ENCODE data around the gene CORIN. TPM values are rescaled to one million over a fixed set of nuclear protein-coding genes. Genes with fewer than 3 reads are reported as not detected.

CORIN gene
- total and polyA plus RNA-seq, 8 donors, result 0.05 to 1.1 (median 0.23) TPM; not detected in 1

DNA sequence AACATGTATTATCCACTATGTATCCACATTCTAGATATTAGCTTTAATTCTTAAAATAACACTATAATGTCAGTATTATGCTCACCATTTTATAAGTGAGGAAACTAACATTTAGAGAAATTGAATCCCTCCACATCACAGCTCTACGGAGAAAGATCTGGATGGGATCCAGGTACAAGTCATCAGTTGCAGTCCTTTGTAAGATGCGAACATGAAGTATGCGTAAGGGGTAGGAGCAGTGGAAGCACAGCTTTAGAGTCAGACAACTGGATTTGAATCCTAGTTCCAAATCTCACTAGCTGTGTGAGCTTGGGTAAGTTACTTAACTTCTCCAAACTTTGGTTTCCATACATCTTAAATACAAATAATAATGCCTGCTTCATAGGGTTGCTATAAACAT is 190.3 kb downstream of the CORIN start:
- no peaks in the 10 kb centered on the region for H3K4me1 ChIP-seq
- H3K36me3 ChIP-seq, result no peaks in the 10 kb centered on the region
- intact Hi-C loops (cut with DNase I), result no loop called here
- no peak for TF ChIP-seq CTCF (IDR thresholded peaks at IDR 0.05)
- H3K9me3 ChIP-seq, result no peaks in the 10 kb centered on the region
- H3K27me3 ChIP-seq, result no peaks in the 10 kb centered on the region
- 87 to 92% methylated on average over 3 of the region's 3 CpGs for WGBS, 2 donors
- DNase-seq, result no peak
- no peak for FAIRE-seq
- ATAC-seq, result no peak
- H3K27ac ChIP-seq, result no peak overlapping the region
- H3K4me3 ChIP-seq, result no peak overlapping the region

DNA sequence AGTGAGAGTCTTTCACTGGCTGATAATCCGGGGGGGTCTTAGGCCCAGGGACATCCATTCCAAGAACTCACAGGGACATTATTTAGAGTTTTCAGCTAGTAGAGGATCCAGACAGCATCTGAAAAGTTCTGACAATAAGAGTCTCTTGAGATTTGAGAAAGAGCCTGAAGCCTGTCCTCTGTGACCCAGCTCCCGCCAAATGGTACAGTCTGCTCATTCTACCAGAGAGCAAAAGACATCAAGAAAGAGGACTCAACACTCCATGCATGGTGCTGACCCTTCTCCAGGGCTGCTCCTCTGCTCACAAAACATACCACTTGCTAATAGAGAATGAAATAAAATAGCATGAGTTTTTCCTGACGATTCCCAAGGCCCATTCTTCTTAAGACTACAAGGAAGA is 190.8 kb downstream of the CORIN start:
- Histone ChIP-seq H3K27me3 (no peaks in the 10 kb centered on the region), H3K4me1 (no peaks in the 10 kb centered on the region), H3K27ac (no peak overlapping the region), H3K9me3 (no peaks in the 10 kb centered on the region), H3K36me3 (no peaks in the 10 kb centered on the region), H3K4me3 (no peak overlapping the region)
- DNase-seq (no peak), FAIRE-seq (no peak), ATAC-seq (no peak)
- no peak for TF ChIP-seq CTCF (IDR thresholded peaks at IDR 0.05)
- WGBS, 2 donors, result 78 to 82% methylated on average over 3 of the region's 3 CpGs
- intact Hi-C loops (cut with DNase I), result no loop called here

DNA sequence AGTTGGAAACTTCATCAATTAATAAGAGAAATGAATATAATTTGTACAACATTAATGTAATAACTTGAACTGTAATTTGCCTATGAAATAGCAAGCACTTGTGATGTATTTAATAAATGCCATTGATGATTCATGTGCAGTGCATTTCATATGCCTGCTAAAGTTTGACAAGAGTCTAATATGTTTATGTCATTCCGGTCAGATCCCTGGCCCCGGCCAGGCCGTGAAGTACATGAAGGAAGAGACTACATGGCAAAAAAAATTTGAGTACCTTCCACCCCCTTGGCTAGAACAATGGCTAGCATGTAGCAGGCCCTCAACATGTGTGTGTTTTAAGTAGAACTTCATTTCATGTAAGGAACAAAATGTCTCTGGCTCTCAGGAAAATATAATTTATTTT is 191.5 kb downstream of the CORIN start:
- Histone ChIP-seq H3K27me3 (no peaks in the 10 kb centered on the region), H3K4me1 (no peaks in the 10 kb centered on the region), H3K27ac (no peak overlapping the region), H3K9me3 (no peaks in the 10 kb centered on the region), H3K36me3 (no peaks in the 10 kb centered on the region), H3K4me3 (no peak overlapping the region)
- no peak for TF ChIP-seq CTCF (IDR thresholded peaks at IDR 0.05)
- no peak for DNase-seq
- no peak for FAIRE-seq
- intact Hi-C loops (cut with DNase I), result no loop called here
- no peak for ATAC-seq
- 87 to 91% methylated on average over 3 of the region's 3 CpGs for WGBS, 2 donors

DNA sequence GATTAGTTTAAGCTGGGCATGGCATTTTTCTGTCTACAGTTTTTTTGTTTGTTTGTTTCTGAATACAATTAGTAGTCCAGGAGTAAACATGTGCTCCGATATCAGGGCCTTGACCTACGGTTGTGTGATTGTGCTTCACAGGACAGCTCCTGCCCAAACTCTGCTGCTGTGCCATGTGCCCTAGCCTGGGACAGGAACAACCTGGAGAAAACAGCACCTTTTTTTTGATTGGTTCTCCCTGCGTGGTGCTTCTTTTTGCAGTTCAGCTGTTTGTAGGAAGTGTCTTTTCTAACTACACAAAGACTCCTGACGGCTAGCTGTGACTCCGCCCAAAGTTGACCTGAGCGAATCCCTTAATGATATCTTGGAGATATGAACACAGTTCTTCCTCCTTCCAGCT is 194.0 kb downstream of the CORIN start:
- ATAC-seq, result no peak

More for the DNA sequence above, 194.0 kb downstream of the CORIN start:
- Histone ChIP-seq H3K4me1 (no peaks in the 10 kb centered on the region), H3K36me3 (no peaks in the 10 kb centered on the region), H3K4me3 (no peak overlapping the region), H3K27ac (no peak overlapping the region), H3K27me3 (no peaks in the 10 kb centered on the region), H3K9me3 (no peaks in the 10 kb centered on the region)
- no peak for FAIRE-seq
- DNase-seq, result no peak
- intact Hi-C loops (cut with DNase I), result no loop called here
- no peak for TF ChIP-seq CTCF (IDR thresholded peaks at IDR 0.05)
- 72 to 78% methylated on average over 6 of the region's 6 CpGs for WGBS, 2 donors
